Stimulated activated naive B cell treated with anti-CD40 and anti-IgM and Interleukin-4, amounts not matched to agents 10 μg/mL and 1 μg/mL and 100 μg/mL, for 72 hours (primary cell): ENCODE results near the gene C9orf153.

ENCODE experiments used
- ATAC-seq, 2 donors: fragments of 150-1000 bp; cut with Tn5 transposase; replicated peaks; 2 replicates each; pipeline ENCODE4 v1.10.0; 2021; ENCODE audit warnings: moderate library complexity in 1 of 2
- DNase-seq: peaks from one replicate; pipeline ENCODE4 v3.0.0; 2021
- H3K27ac Mint-ChIP-seq: one replicate; pipeline ENCODE4 v1.8.0; 2022; ENCODE audit warnings: mild to moderate bottlenecking, mixed read lengths
- H3K27me3 Mint-ChIP-seq, 2 donors: one replicate each; pipeline ENCODE4 v1.8.0; 2022; ENCODE audit warnings: mixed read lengths in 2 of 2
- H3K36me3 Mint-ChIP-seq, 2 donors: one replicate each; pipeline ENCODE4 v1.8.0; 2022; ENCODE audit warnings: mixed read lengths in 2 of 2, mild to moderate bottlenecking in 1 of 2
- H3K4me1 Mint-ChIP-seq, 2 donors: one replicate each; pipeline ENCODE4 v1.8.0; 2022; ENCODE audit warnings: mixed read lengths in 2 of 2, mild to moderate bottlenecking in 1 of 2
- H3K4me3 Mint-ChIP-seq, 2 donors: one replicate each; pipeline ENCODE4 v1.8.0; 2022; ENCODE audit warnings: mild to moderate bottlenecking in 2 of 2, mixed read lengths in 2 of 2, moderate library complexity in 1 of 2
- H3K9me3 Mint-ChIP-seq, 2 donors: one replicate each; pipeline ENCODE4 v1.8.0; 2022; ENCODE audit warnings: mixed read lengths in 2 of 2, mild to moderate bottlenecking in 1 of 2

C9orf153 gene

GRCh38 chr9:86187121-86187520 lies 72.3 kb downstream of the C9orf153 start:
- DNase-seq (no peak), ATAC-seq (no peak)
- Mint-ChIP-seq H3K27me3 (peaks cover 10 to 19% of the 10 kb centered on the region in 2 donors), H3K4me1 (no peaks in the 10 kb centered on the region), H3K9me3 (peaks cover 6 to 13% of the 10 kb centered on the region in 2 donors), H3K36me3 (peaks cover 0 to 4% of the 10 kb centered on the region in 2 donors), H3K4me3 (no peak overlapping the region), H3K27ac (no peak overlapping the region)

GRCh38 chr9:86186696-86187095 lies 72.8 kb downstream of the C9orf153 start:
- no peaks in the 10 kb centered on the region for H3K4me1 Mint-ChIP-seq
- ATAC-seq (no peak), DNase-seq (no peak)
- H3K27me3 Mint-ChIP-seq: peaks cover 10 to 19% of the 10 kb centered on the region in 2 donors
- peaks cover 5 to 13% of the 10 kb centered on the region in 2 donors for H3K9me3 Mint-ChIP-seq
- H3K4me3 Mint-ChIP-seq: no peak overlapping the region
- no peak overlapping the region for H3K27ac Mint-ChIP-seq
- peaks cover 0 to 4% of the 10 kb centered on the region in 2 donors for H3K36me3 Mint-ChIP-seq

- Mint-ChIP-seq H3K4me1 (no peaks in the 10 kb centered on the region), H3K27me3 (peaks cover 10 to 19% of the 10 kb centered on the region in 2 donors)
- DNase-seq: no peak
Measured at GRCh38 chr9:86185872-86186271, 73.6 kb downstream of the C9orf153 start.

GRCh38 chr9:86184138-86184524 lies 75.3 kb downstream of the C9orf153 start:
- Mint-ChIP-seq H3K27me3 (peaks cover 10 to 19% of the 10 kb centered on the region in 2 donors), H3K27ac (no peak overlapping the region), H3K4me1 (no peaks in the 10 kb centered on the region), H3K9me3 (peaks cover 0 to 3% of the 10 kb centered on the region in 2 donors), H3K36me3 (peaks cover 0 to 4% of the 10 kb centered on the region in 2 donors), H3K4me3 (no peak overlapping the region)
- no peak for DNase-seq
- ATAC-seq: no peak

More at GRCh38 chr9:86185872-86186271, 73.6 kb downstream of the C9orf153 start:
- ATAC-seq: no peak
- peaks cover 5 to 6% of the 10 kb centered on the region in 2 donors for H3K9me3 Mint-ChIP-seq
- peaks cover 0 to 4% of the 10 kb centered on the region in 2 donors for H3K36me3 Mint-ChIP-seq
- H3K27ac Mint-ChIP-seq: no peak overlapping the region
- H3K4me3 Mint-ChIP-seq: no peak overlapping the region

- Mint-ChIP-seq H3K36me3 (peaks cover 0 to 4% of the 10 kb centered on the region in 2 donors), H3K4me1 (no peaks in the 10 kb centered on the region), H3K4me3 (no peak overlapping the region), H3K27ac (no peak overlapping the region), H3K9me3 (peaks cover 0 to 3% of the 10 kb centered on the region in 2 donors), H3K27me3 (peaks cover 10 to 19% of the 10 kb centered on the region in 2 donors)
- DNase-seq: no peak
- ATAC-seq: no peak
Measured at GRCh38 chr9:86183229-86184137, 76.0 kb downstream of the C9orf153 start.

- Mint-ChIP-seq H3K9me3 (peaks cover 0 to 2% of the 10 kb centered on the region in 2 donors), H3K4me1 (no peaks in the 10 kb centered on the region), H3K36me3 (no peaks in the 10 kb centered on the region), H3K27me3 (peaks cover 12 to 19% of the 10 kb centered on the region in 2 donors), H3K4me3 (no peak overlapping the region), H3K27ac (no peak overlapping the region)
- DNase-seq (no peak), ATAC-seq (no peak)
Measured at GRCh38 chr9:86181379-86182315, 77.8 kb downstream of the C9orf153 start.

GRCh38 chr9:86178503-86178902 lies 81.0 kb downstream of the C9orf153 start:
- Mint-ChIP-seq H3K4me1 (no peaks in the 10 kb centered on the region), H3K27ac (no peak overlapping the region), H3K9me3 (no peaks in the 10 kb centered on the region), H3K4me3 (no peak overlapping the region), H3K27me3 (peaks cover 4 to 11% of the 10 kb centered on the region in 2 donors), H3K36me3 (no peaks in the 10 kb centered on the region)
- DNase-seq (no peak), ATAC-seq (no peak)

GRCh38 chr9:86177995-86178394 lies 81.5 kb downstream of the C9orf153 start:
- H3K9me3 Mint-ChIP-seq: no peaks in the 10 kb centered on the region
- H3K4me1 Mint-ChIP-seq: no peaks in the 10 kb centered on the region
- H3K27me3 Mint-ChIP-seq: peaks cover 6 to 11% of the 10 kb centered on the region in 2 donors
- no peak overlapping the region for H3K4me3 Mint-ChIP-seq
- DNase-seq (no peak), ATAC-seq (no peak)
- H3K36me3 Mint-ChIP-seq: no peaks in the 10 kb centered on the region
- no peak overlapping the region for H3K27ac Mint-ChIP-seq

GRCh38 chr9:86176468-86176867 lies 83.0 kb downstream of the C9orf153 start:
- DNase-seq: no peak
- Mint-ChIP-seq H3K9me3 (no peaks in the 10 kb centered on the region), H3K27me3 (peaks cover 6 to 11% of the 10 kb centered on the region in 2 donors), H3K4me3 (no peak overlapping the region), H3K27ac (no peak overlapping the region), H3K36me3 (no peaks in the 10 kb centered on the region), H3K4me1 (no peaks in the 10 kb centered on the region)
- no peak for ATAC-seq

GRCh38 chr9:86175743-86176456 lies 83.6 kb downstream of the C9orf153 start:
- DNase-seq (no peak), ATAC-seq (no peak)
- Mint-ChIP-seq H3K36me3 (no peaks in the 10 kb centered on the region), H3K27me3 (peaks cover 6 to 11% of the 10 kb centered on the region in 2 donors), H3K4me3 (no peak overlapping the region), H3K27ac (no peak overlapping the region), H3K9me3 (peaks cover 0 to 1% of the 10 kb centered on the region in 2 donors), H3K4me1 (no peaks in the 10 kb centered on the region)

- no peaks in the 10 kb centered on the region for H3K36me3 Mint-ChIP-seq
- H3K4me3 Mint-ChIP-seq: no peak overlapping the region
- DNase-seq: no peak
- no peak for ATAC-seq
- no peak overlapping the region for H3K27ac Mint-ChIP-seq
- H3K4me1 Mint-ChIP-seq: no peaks in the 10 kb centered on the region
- H3K27me3 Mint-ChIP-seq: peaks cover 6 to 11% of the 10 kb centered on the region in 2 donors
- peaks cover 0 to 1% of the 10 kb centered on the region in 2 donors for H3K9me3 Mint-ChIP-seq
Measured at GRCh38 chr9:86175223-86175622, 84.2 kb downstream of the C9orf153 start.
